ENCODE measurements around the gene SGCA. TPM values are rescaled to one million over a fixed set of nuclear protein-coding genes. Genes with fewer than 3 reads are reported as not detected.
A peak's percentile ranks its signal among the peaks of the same experiment; 100 is the strongest.

Gene SGCA
- total RNA-seq, 4 donors from 2014 or later = 1.9 to 15.1 (median 6.9) TPM

GRCh38 chr17:50186661-50187393, 21.0 kb downstream of the SGCA start:
- WGBS, 2 donors = 80 to 82% methylated on average over 12 to 21 of the region's 24 CpGs
- intact Hi-C loops (cut with DNase I) = no loop called here
- peak overlapping the region in 2 of 4 donors; percentile 4 to 54 for H3K27ac ChIP-seq
- H3K27me3 ChIP-seq = no peaks in the 10 kb centered on the region
- H3K9me3 ChIP-seq = no peaks in the 10 kb centered on the region
- H3K36me3 ChIP-seq = peaks cover 0 to 65% (median 0%) of the 10 kb centered on the region in 3 donors
- no peak for TF ChIP-seq CTCF (IDR thresholded peaks at IDR 0.05)
- no peak for TF ChIP-seq POLR2A (IDR thresholded peaks at IDR 0.05)
- peaks cover 9 to 39% (median 16%) of the 10 kb centered on the region in 3 donors for H3K4me1 ChIP-seq
- no peak overlapping the region for H3K4me3 ChIP-seq
- DNase-seq = no peak

GRCh38 chr17:50187394-50187725, 21.6 kb downstream of the SGCA start:
- H3K36me3 ChIP-seq = peaks cover 0 to 70% (median 4%) of the 10 kb centered on the region in 3 donors
- peak overlapping the region in 3 of 4 donors; percentile 4 to 54 (median 38) for H3K27ac ChIP-seq
- TF ChIP-seq POLR2A (IDR thresholded peaks at IDR 0.05) = no peak
- no peak for TF ChIP-seq CTCF (IDR thresholded peaks at IDR 0.05)

GRCh38 chr17:50187751-50188530, 22.1 kb downstream of the SGCA start:
- no peak overlapping the region for H3K4me3 ChIP-seq
- TF ChIP-seq POLR2A (IDR thresholded peaks at IDR 0.05) = no peak
- no peak for TF ChIP-seq CTCF (IDR thresholded peaks at IDR 0.05)
- intact Hi-C loops (cut with DNase I) = no loop called here
- H3K27me3 ChIP-seq = no peaks in the 10 kb centered on the region
- peaks cover 4 to 76% (median 5%) of the 10 kb centered on the region in 3 donors for H3K36me3 ChIP-seq
- 83% methylated on average over 5 of the region's 17 CpGs; no CpG with 5 or more reads in 1 of the 2 donors for WGBS, 2 donors
- H3K4me1 ChIP-seq = peaks cover 9 to 42% (median 16%) of the 10 kb centered on the region in 3 donors
- no peak for DNase-seq
- peak overlapping the region in 3 of 4 donors; percentile 38 to 54 (median 51) for H3K27ac ChIP-seq
- H3K9me3 ChIP-seq = no peaks in the 10 kb centered on the region

More at GRCh38 chr17:50187394-50187725, 21.6 kb downstream of the SGCA start:
- no peak overlapping the region for H3K4me3 ChIP-seq
- DNase-seq = no peak
- intact Hi-C loops (cut with DNase I) = no loop called here
- WGBS, 2 donors = 83% methylated on average over 2 of the region's 4 CpGs; no CpG with 5 or more reads in 1 of the 2 donors
- peaks cover 9 to 38% (median 16%) of the 10 kb centered on the region in 3 donors for H3K4me1 ChIP-seq
- H3K27me3 ChIP-seq = no peaks in the 10 kb centered on the region
- no peaks in the 10 kb centered on the region for H3K9me3 ChIP-seq

GRCh38 chr17:50188531-50188920, 22.7 kb downstream of the SGCA start:
- no peak for TF ChIP-seq CTCF (IDR thresholded peaks at IDR 0.05)
- TF ChIP-seq POLR2A (IDR thresholded peaks at IDR 0.05) = no peak
- Histone ChIP-seq H3K27ac (peak overlapping the region in 2 of 4 donors; percentile 46 to 51), H3K27me3 (no peaks in the 10 kb centered on the region), H3K4me3 (no peak overlapping the region), H3K36me3 (peaks cover 4 to 82% (median 7%) of the 10 kb centered on the region in 3 donors), H3K4me1 (peaks cover 9 to 38% (median 15%) of the 10 kb centered on the region in 3 donors), H3K9me3 (no peaks in the 10 kb centered on the region)
- intact Hi-C loops (cut with DNase I) = no loop called here
- no peak for DNase-seq
- WGBS, 2 donors = 85% methylated on average over 10 of the region's 13 CpGs; no CpG with 5 or more reads in 1 of the 2 donors

Measured in esophagus squamous epithelium (tissue), 5 donors.